ENCODE results near the gene ANAPC2.

GRCh38 chr9:137198051-137198901 is 9.9 kb upstream of the ANAPC2 start:
- no peak for TF ChIP-seq CTCF (IDR thresholded peaks at IDR 0.05)
- no peak for TF ChIP-seq EZH2 (IDR thresholded peaks at IDR 0.05)
- TF ChIP-seq EZH2phosphoT487 (IDR thresholded peaks at IDR 0.05): no peak
